Stimulated activated CD8-positive, alpha-beta memory T cell treated with anti-CD3 and anti-CD28 coated beads, Interleukin-15, amount 100 ng/mL, for 4 hours (primary cell): ENCODE measurements around the gene CD83.
"Not testable (repeated sequence)": the region's sequence is repeated elsewhere in the genome, so short reads cannot be mapped to it uniquely, and the experiment has no call there.

ENCODE experiments used
- DNase-seq, 2 donors: peaks; one replicate each; pipeline ENCODE4 v3.0.0-alpha.2; 2020; ENCODE audit warnings: low read depth in 2 of 2

CD83 gene

GRCh38 chr6:14147891-14148290 is 30.3 kb downstream of the CD83 start:
- DNase-seq = no peak

- no peak for DNase-seq
Observed at GRCh38 chr6:14148471-14148870, 30.9 kb downstream of the CD83 start.

- DNase-seq = no peak
Observed at GRCh38 chr6:14149053-14149738, 31.6 kb downstream of the CD83 start.

GRCh38 chr6:14149739-14150130 is 32.2 kb downstream of the CD83 start:
- DNase-seq = no peak

- not testable (repeated sequence) for DNase-seq
Observed at GRCh38 chr6:14151300-14151699, 33.7 kb downstream of the CD83 start.

GRCh38 chr6:14151773-14152172 is 34.2 kb downstream of the CD83 start:
- no peak for DNase-seq

- no peak for DNase-seq
Observed at GRCh38 chr6:14153228-14153627, 35.7 kb downstream of the CD83 start.

- no peak for DNase-seq
Observed at GRCh38 chr6:14159090-14159489, 41.5 kb downstream of the CD83 start.

GRCh38 chr6:14162826-14163225 is 45.3 kb downstream of the CD83 start:
- DNase-seq = no peak

- no peak for DNase-seq
Observed at GRCh38 chr6:14165091-14165490, 47.5 kb downstream of the CD83 start.

- DNase-seq = no peak
Observed at GRCh38 chr6:14166839-14167238, 49.3 kb downstream of the CD83 start.

- DNase-seq = no peak
Observed at GRCh38 chr6:14170128-14170527, 52.6 kb downstream of the CD83 start.

- no peak for DNase-seq
Observed at GRCh38 chr6:14172562-14172961, 55.0 kb downstream of the CD83 start.

GRCh38 chr6:14174226-14174625 is 56.7 kb downstream of the CD83 start:
- no peak for DNase-seq

GRCh38 chr6:14174996-14175395 is 57.4 kb downstream of the CD83 start:
- DNase-seq = no peak

- no peak for DNase-seq
Observed at GRCh38 chr6:14176429-14176828, 58.9 kb downstream of the CD83 start.

GRCh38 chr6:14177413-14178082 is 60.0 kb downstream of the CD83 start:
- DNase-seq = no peak

- no peak for DNase-seq
Observed at GRCh38 chr6:14178083-14178445, 60.5 kb downstream of the CD83 start.

GRCh38 chr6:14180609-14181008 is 63.0 kb downstream of the CD83 start:
- DNase-seq = no peak

- no peak for DNase-seq
Observed at GRCh38 chr6:14182916-14183315, 65.3 kb downstream of the CD83 start.
